Psoas muscle (tissue), 8 donors: Measurements from ENCODE around the gene PARP8. TPM values are rescaled to one million over a fixed set of nuclear protein-coding genes. Genes with fewer than 3 reads are reported as not detected.
A peak's percentile ranks its signal among the peaks of the same experiment; 100 is the strongest.
"Not testable (repeated sequence)": the region's sequence is repeated elsewhere in the genome, so short reads cannot be mapped to it uniquely, and the experiment has no call there.

ENCODE experiments used
- ATAC-seq, 4 donors: fragments of 200-7000 bp; cut with Tn5 transposase; one replicate each; pipeline ENCODE4 v1.9.1; 2020; ENCODE audit warnings: moderate library complexity in 3 of 4, mild to moderate bottlenecking in 2 of 4
- DNase-seq, 2 donors: peaks; one replicate each; pipeline ENCODE4 v3.0.0-alpha.2; 2020
- H3K27ac ChIP-seq: fragments of 200-600 bp; one replicate; pipeline ENCODE4 v1.8.0; 2022
- H3K27me3 ChIP-seq, 3 donors: fragments of 200-600 bp in 1 of 3; one replicate each; pipeline versions ENCODE4 v1.6.1 to v1.8.0; 2013 to 2022; ENCODE audit warnings: low read length in 2 of 3, mild to moderate bottlenecking in 2 of 3, moderate library complexity in 1 of 3; ENCODE audit not compliant: insufficient read depth in 3 of 3
- H3K36me3 ChIP-seq, 2 donors: fragments of 200-600 bp in 1 of 2; one replicate each; pipeline versions ENCODE4 v1.6.1 to v1.8.0; 2013 to 2022; ENCODE audit warnings: low read depth in 1 of 2, mild to moderate bottlenecking in 1 of 2, moderate library complexity in 1 of 2; ENCODE audit not compliant: insufficient read depth in 1 of 2
- H3K4me1 ChIP-seq: fragments of 200-600 bp; one replicate; pipeline ENCODE4 v1.8.0; 2022
- H3K4me3 ChIP-seq: fragments of 200-600 bp; one replicate; pipeline ENCODE4 v1.8.0; 2022; ENCODE audit warnings: mild to moderate bottlenecking
- H3K9me3 ChIP-seq: fragments of 200-600 bp; one replicate; pipeline ENCODE4 v1.8.0; 2022
- WGBS, 3 donors: extraction: QIAGEN DNeasy Blood & Tissue Kit; methylation state at CpG; one replicate each; pipeline versions ENCODE4 v1.1.6 to v1.1.7; 2013; 5-methylcytosine and 5-hydroxymethylcytosine counted together
- intact Hi-C, 2 donors: fragments of 100-400 bp; cut with DNase I; formaldehyde crosslinking; loops; one replicate each; pipeline versions ENCODE4 v1.11.0 to v1.14.2; 2022
- long read RNA-seq, 2 donors: library from polyadenylated mRNA; unstranded; transcript quantifications; one replicate each; pipeline ENCODE4 v2.0.0, GENCODE V29; 2021
- polyA plus RNA-seq, 3 donors: library from polyadenylated mRNA; stranded (reverse); fragments of 200-250 nt; gene quantifications; one replicate each; pipeline ENCODE4 v1.2.3, GENCODE V29; 2013
- total RNA-seq, 4 donors: library from RNA; stranded (reverse); fragmentation: NEBNext Ultra II Directional in 2 of 4; extraction: Animal tissue kit (Norgen Biotek cat#: 25700) in 2 of 4; gene quantifications; one replicate each; pipeline versions ENCODE4 v1.2.1 to v1.2.4, GENCODE V29; 2021 to 2023
- TF ChIP-seq, protein P1 (sequence below): fragments of 200-600 bp; IDR thresholded peaks from one replicate; pipeline ENCODE4 v1.8.0; 2022; ENCODE audit warnings: antibody characterized with exemption
- donor health status: healthy with polysubstance abuse.
- donor health status: DM: no; HTN: no; CAD: no; lungs with moderate emphysema.
- donor health status: Bipolar disorder and iron deficiency.
- donor health status: healthy.
- donor health status: DM: yes; HTN: yes; CAD: no.
- donor health status: DM: no; HTN: no; CAD: no.
- donor health status: DM: no; HTN: no; CAD: no.
- donor health status: DM: yes; HTN: yes; CAD: no.

Gene PARP8, protein sequence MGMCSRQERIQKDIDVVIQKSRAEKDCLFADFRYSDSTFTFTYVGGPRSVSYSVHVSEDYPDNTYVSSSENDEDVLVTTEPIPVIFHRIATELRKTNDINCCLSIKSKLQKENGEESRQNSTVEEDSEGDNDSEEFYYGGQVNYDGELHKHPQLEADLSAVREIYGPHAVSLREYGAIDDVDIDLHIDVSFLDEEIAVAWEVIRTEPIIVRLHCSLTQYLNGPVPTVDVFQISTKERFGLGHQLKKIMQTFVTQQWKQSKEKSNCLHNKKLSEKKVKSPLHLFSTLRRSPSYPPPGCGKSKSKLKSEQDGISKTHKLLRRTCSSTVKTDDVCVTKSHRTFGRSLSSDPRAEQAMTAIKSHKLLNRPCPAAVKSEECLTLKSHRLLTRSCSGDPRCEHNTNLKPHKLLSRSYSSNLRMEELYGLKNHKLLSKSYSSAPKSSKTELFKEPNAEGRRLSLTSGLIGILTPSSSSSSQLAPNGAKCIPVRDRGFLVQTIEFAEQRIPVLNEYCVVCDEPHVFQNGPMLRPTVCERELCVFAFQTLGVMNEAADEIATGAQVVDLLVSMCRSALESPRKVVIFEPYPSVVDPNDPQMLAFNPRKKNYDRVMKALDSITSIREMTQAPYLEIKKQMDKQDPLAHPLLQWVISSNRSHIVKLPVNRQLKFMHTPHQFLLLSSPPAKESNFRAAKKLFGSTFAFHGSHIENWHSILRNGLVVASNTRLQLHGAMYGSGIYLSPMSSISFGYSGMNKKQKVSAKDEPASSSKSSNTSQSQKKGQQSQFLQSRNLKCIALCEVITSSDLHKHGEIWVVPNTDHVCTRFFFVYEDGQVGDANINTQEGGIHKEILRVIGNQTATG
- total RNA-seq (1 to 10 TPM; 1.5 to 4.7 (median 2.4) TPM), polyA plus RNA-seq (under 1 TPM; 0.52 to 0.61 (median 0.55) TPM)
- long read RNA-seq, donor 1: 0 reads
- long read RNA-seq, donor 2: 0 reads

DNA sequence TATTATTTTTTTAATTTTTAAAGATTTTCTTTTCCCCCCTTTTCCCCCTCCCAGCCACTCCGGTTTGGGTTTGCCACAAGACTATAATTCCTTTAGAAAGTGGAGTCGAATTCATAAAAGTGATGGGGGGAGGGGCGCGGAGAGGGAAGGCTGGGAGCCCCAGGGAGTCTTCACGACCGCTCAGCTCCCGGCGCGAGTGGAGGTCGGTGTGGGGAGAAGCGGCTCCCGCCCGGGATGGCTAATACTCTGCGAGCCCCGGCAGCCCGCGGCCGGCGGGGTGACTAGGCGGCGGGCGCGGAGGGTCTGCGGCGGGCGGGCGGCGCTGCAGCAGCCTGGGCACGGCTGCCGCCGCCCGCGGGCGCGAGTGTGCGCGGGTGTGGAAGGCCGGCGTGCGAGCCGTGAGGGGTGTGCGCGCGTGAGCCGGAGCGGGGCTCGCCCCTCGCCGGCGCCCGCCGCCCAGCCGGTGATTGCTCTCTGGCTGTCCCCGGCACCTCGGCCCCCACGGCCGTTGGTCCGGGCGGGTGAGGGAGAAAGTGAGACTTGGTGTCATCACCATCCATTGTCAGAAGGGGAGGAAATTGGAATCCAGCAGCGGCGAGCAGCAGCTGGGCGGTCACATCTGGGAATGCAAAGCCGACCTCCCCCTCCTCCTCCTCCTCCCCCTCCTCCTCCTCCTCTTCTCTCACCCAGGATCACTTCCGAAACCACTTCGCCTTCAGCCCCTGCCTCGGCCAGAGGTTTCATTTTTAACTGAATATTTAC is at the start of gene PARP8:
PARP8 (plus strand) TSS at position 377 of the 762 bp plus-strand sequence. CDS start 459 bp downstream, outside the sequence.
- Histone ChIP-seq H3K36me3 (no peaks in the 10 kb centered on the region), H3K27me3 (peaks cover 0 to 7% (median 0%) of the 10 kb centered on the region in 3 donors), H3K9me3 (no peaks in the 10 kb centered on the region), H3K27ac (peak within 1 kb of the TSS; percentile 34), H3K4me1 (no peaks in the 10 kb centered on the region), H3K4me3 (peak within 1 kb of the TSS; percentile 73)
- 1 to 2% (median 1%) methylated on average over 38 to 66 of the region's 66 CpGs for WGBS, 3 donors
- TF ChIP-seq, protein P1, sequence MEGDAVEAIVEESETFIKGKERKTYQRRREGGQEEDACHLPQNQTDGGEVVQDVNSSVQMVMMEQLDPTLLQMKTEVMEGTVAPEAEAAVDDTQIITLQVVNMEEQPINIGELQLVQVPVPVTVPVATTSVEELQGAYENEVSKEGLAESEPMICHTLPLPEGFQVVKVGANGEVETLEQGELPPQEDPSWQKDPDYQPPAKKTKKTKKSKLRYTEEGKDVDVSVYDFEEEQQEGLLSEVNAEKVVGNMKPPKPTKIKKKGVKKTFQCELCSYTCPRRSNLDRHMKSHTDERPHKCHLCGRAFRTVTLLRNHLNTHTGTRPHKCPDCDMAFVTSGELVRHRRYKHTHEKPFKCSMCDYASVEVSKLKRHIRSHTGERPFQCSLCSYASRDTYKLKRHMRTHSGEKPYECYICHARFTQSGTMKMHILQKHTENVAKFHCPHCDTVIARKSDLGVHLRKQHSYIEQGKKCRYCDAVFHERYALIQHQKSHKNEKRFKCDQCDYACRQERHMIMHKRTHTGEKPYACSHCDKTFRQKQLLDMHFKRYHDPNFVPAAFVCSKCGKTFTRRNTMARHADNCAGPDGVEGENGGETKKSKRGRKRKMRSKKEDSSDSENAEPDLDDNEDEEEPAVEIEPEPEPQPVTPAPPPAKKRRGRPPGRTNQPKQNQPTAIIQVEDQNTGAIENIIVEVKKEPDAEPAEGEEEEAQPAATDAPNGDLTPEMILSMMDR: no peak
- DNase-seq (peak; percentile 48 to 65), ATAC-seq (peak in 1 of 4 donors; percentile 33)
- intact Hi-C loops: no loop called here

DNA sequence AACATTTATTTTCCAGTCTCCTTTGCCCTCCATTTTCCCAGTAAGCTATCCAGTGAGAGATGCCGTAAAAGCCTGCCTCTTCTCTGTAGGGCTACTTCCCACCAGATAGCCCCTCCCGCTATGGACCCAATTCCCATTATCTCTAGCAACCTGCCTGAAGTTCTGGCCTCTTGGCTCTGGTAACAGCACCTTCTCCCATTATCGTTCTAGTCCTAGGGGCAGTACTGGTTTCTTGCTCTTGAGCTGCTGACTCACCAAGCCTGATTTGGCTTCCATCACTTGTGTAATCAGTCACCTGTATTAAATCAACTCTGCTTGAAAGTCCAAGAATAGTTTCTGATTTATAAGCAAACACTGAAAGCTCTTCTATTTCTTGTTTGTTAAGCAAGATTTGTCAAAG is 42.8 kb upstream of the PARP8 start:
- Histone ChIP-seq H3K27me3 (no peaks in the 10 kb centered on the region), H3K4me3 (no peak overlapping the region), H3K4me1 (no peaks in the 10 kb centered on the region), H3K36me3 (no peaks in the 10 kb centered on the region), H3K9me3 (no peaks in the 10 kb centered on the region), H3K27ac (no peak overlapping the region)
- TF ChIP-seq, protein P1: no peak
- no peak for ATAC-seq
- WGBS, 3 donors: 69 to 80% (median 73%) methylated on average over 3 of the region's 3 CpGs
- intact Hi-C loops: no loop called here
- no peak for DNase-seq

DNA sequence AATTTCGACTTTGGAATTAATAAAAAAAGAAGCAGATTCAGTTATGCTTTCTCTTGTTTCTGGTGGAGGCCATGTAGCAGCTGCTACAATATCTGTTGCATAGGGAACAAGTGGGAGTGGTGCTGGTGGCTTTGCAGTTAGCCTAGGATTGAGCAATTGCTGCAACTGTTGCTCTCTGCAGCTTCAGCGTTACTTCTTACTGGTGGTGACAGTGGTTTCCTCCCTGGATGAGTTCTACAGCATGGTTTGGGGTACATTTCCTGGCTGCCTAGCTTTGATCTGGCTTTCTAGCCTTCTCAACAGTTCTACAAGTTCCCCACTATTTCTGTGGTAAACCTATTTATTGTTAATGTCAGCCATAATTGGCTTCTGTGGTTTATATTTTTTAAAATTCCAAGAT is 31.6 kb upstream of the PARP8 start:
- intact Hi-C loops, H3K4me3 ChIP-seq, ATAC-seq, H3K4me1 ChIP-seq, H3K27me3 ChIP-seq, H3K9me3 ChIP-seq, DNase-seq, H3K27ac ChIP-seq, H3K36me3 ChIP-seq: not testable (repeated sequence)
- WGBS, 3 donors: 42 to 51% (median 49%) methylated on average over 2 of the region's 2 CpGs

DNA sequence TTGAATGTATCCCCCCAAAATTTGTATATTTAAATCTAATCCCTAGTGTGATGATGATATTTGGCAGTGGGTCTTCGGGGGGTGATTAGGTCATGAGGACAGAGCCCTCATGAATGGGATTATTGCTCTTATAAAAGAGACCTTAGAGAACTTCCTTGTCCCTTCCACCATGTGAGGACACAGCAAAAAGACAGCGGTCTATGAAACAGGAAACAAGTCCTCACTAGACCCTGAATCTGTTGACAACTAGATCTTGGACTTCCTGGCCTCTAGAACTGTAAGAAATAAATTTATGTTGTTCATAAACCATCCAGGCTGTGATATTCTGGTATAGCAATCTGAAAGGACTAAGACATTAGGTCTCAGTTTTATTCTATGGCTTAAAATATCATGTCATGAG is 28.9 kb upstream of the PARP8 start:
- ATAC-seq, H3K27ac ChIP-seq, H3K4me1 ChIP-seq: not testable (repeated sequence)

DNA sequence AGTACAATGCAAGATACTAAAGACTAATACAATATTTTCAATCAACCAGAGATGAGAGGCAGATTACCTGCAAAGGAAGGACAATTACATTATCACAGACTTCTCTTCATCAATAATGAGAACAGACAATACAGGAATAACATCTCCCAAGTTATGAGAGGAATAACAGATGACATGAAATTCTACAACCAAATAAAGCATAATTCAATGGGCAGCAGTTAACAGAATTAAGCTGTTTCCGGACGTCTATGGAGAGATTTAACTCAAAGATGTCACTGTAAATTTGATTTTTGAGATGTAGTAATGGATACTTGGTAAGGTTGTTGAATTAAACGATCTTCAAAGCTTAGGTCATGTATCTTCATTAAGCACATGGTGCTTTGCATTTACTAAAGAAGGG is 19.8 kb upstream of the PARP8 start:
- H3K4me3 ChIP-seq: no peak overlapping the region
- no peaks in the 10 kb centered on the region for H3K27me3 ChIP-seq
- H3K9me3 ChIP-seq: no peaks in the 10 kb centered on the region
- intact Hi-C loops: no loop called here
- 54 to 68% (median 55%) methylated on average over 3 of the region's 3 CpGs for WGBS, 3 donors
- no peak overlapping the region for H3K27ac ChIP-seq
- no peaks in the 10 kb centered on the region for H3K36me3 ChIP-seq
- DNase-seq (no peak), ATAC-seq (no peak)
- no peaks in the 10 kb centered on the region for H3K4me1 ChIP-seq
- TF ChIP-seq, protein P1: no peak

More for the DNA sequence above, 28.9 kb upstream of the PARP8 start:
- DNase-seq, H3K4me3 ChIP-seq, H3K9me3 ChIP-seq, H3K27me3 ChIP-seq, H3K36me3 ChIP-seq, intact Hi-C loops: not testable (repeated sequence)
- 70 to 84% (median 77%) methylated on average over 2 of the region's 2 CpGs for WGBS, 3 donors
